Left kidney (tissue), 2 donors: ENCODE measurements around the gene CCDC87. TPM values are rescaled to one million over a fixed set of nuclear protein-coding genes. Genes with fewer than 3 reads are reported as not detected.
A peak's percentile ranks its signal among the peaks of the same experiment; 100 is the strongest.
"Not testable (repeated sequence)": the region's sequence is repeated elsewhere in the genome, so short reads cannot be mapped to it uniquely, and the experiment has no call there.

Source experiments
- DNase-seq: peaks from one replicate; pipeline ENCODE4 v3.0.0-alpha.2; 2013
- polyA plus RNA-seq: library from polyadenylated mRNA; unstranded; fragments of 120-200 nt; gene quantifications from one replicate; pipeline ENCODE4 v1.2.1, GENCODE V29; 2013; ENCODE audit not compliant: insufficient read length

CCDC87 gene
- polyA plus RNA-seq, 1 donor: 0.27 TPM

DNA sequence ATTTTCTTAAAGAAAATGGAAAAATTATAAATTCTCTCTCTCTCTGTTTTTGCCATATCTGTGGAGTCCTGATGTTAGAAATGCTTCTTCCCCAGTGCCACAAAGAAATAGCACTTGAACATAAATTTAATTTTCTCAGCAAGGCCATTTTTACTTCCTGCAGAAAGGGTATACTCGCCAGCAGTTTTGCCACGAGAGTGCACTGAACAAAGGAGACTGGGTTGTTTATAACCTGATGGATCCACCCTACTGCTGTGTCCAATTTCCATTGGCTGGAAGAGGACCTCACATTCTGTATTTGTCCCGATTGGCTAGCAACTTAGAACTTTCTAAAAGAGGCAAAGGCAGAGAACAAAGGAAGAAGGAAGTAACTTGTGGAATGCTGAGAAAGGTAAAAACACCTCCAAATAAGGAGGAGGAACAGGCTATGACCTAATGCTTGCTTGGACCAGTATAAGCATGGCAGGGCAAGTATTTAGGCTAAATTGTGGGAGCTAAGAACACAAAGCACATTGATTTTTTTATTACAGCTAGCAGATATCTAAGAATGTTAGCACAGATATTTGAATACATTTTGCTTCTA, 10.2 kb downstream of the CCDC87 start:
- DNase-seq: not testable (repeated sequence)

- DNase-seq: no peak
These were observed 11.6 kb downstream of the CCDC87 start for GRCh38 chr11:66581261-66581660.

DNA sequence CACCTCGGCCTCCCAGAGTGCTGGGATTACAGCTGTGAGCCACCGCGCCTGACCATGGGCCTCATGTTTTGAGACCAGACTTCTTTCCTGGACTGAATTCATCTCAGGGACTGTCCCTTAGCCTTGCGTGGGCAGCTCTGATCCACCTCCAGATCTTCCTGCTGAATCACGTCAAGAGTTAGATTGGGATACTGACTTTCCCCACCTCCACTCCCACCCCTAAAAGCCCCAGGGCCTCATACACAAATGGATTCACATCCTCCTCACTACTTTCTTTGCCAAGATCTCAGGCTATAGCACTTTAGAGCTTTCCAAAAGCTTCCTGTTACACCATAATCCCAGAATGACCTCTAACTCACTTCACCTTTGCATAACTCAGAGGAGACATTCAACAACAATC, 12.1 kb downstream of the CCDC87 start:
- DNase-seq: no peak

DNA sequence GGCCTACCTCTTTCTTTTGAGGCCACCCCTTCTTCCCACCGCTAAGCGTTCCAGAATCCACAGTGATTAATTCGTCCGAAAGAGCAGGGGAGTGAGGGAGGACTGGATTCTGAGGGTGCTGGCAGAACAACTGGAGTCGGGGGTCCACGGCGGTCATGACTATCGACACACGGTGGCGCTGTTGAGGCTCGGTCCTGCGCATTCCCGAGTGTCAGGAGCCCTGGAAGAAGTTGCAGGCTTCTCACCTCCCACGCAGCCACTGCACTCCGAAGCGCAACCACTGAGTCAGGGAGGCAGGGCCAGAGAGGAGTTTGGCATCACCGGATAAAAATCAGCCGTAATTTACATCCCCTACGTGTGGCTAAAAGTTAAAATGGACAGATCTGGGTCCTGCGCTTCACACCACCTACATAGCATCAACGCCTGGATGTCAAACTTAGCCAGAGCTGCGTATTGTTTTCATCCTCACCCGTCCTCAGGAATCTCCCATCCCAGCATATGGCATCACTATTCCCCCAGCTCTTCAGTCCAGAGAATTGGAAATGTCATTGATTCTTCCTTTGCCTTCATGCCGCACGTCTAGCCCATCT, 13.8 kb downstream of the CCDC87 start:
- DNase-seq: peak; percentile 77

DNA sequence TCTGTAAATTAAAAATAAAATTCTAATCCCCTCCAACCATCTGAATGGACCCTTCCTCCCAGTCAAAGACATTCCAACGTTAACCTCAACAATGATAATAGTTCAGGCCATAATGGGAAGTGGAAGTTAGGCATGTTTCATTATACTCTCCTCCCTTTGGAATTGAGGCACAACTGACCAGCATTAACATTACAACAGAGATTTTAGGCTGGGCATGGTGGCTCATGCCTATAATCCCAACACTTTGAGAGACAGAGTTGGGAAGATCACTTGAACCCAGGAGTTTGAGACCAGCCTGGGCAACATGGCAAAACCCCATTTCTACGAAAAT, 22.0 kb downstream of the CCDC87 start:
- DNase-seq: no peak

DNA sequence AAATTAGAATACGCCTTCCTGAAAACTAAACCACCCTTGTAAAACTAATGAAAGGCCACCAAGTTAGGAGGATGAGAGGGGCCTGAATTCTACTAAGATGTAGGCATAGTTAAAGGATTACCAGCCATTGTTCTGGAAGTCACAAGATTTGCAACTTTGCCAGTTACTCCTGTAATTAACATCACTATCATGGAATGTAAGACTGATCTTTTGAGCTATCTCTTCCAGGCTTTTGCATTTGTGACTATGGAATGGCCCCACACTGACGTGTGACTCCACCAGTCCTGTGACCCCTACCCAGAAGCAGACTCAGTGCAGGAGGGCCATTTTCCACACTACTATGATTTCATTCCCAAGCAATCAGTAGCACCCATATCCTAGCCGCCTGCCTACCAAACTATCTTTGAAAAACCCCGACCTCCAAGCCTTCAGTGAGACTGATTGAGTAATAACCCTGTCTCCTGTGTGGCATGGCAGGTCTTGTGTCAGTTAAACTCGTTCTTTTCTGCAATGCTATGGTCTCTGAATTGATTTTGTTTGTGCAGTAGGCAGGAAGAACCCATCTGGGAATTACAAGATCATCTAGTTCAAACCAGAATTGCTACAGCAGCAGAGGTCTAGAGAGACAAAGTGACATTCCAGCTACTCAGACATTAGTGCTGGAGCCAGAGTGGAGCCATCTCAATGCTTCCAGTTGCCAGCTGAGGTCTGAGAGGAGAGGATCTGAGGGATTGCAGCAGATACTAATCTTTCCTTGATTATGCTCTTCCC, 22.6 kb downstream of the CCDC87 start:
- DNase-seq: no peak

GRCh38 chr11:66569076-66569475, 23.8 kb downstream of the CCDC87 start:
- no peak for DNase-seq

DNA sequence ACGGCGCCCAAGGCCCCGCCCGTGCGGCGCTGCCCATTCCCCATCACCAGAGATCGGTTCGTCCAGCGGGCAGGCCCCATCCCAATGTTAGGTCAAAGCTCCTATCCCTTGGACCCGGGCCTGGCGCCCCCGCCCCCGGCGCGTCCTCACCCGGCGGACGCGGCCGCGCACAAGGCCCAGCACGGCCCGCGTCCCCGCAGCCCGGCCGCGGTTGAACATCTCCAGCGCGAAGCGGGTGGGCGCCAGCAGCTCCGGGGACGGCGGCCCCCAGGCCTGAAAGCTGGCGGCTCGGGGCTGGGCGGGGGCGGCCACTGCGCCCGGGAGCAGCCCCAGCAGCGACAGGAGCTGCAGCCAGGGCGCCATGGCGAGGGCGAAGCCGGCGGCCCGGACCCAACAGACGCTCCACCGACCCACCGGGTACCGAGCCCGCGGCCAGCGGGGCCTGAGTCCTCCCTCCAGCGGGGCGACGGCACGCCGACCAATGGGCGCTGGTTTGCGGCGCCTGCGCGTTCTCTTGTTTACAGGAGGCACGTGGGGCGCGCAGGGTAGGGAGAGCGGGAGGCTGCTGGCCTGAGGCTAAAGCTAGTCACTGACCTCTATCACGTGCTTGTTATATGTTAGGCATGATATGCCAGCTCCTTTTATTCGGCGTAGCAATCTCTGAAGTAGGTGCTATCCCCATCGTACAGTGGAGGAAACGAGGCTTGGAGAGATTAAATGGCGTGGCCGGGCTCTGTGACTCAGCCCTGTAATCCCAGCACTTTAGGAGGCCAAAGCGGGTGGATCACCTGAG, 24.5 kb downstream of the CCDC87 start, which contains the start of gene CTSF:
Gene CTSF, minus strand, starts transcription at position 483 of the 793 bp plus-strand sequence. Its CDS starts 120 bp downstream, at position 363.
- DNase-seq: peak; percentile 69

DNA sequence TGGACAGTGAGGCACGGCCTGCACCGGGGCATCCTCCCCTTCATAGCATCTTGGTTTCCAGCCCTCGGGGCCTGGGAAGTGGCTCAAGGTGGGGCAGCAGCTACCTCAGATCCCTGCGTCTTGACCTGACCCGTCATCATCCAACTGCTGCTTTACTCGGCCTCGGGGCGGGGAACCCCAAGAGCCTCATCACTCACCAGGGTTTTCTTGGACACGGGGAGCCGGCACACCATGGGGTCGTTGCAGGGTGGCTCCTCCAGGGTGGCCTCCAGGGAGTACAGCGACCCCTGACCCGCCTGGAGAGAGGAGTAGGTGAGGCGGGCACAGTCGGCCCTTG, 25.1 kb downstream of the CCDC87 start:
- no peak for DNase-seq

GRCh38 chr11:66566221-66566620, 26.6 kb downstream of the CCDC87 start:
- DNase-seq: no peak

GRCh38 chr11:66564984-66565383, 27.9 kb downstream of the CCDC87 start:
- no peak for DNase-seq

GRCh38 chr11:66564538-66564937, 28.3 kb downstream of the CCDC87 start:
- DNase-seq: no peak

DNA sequence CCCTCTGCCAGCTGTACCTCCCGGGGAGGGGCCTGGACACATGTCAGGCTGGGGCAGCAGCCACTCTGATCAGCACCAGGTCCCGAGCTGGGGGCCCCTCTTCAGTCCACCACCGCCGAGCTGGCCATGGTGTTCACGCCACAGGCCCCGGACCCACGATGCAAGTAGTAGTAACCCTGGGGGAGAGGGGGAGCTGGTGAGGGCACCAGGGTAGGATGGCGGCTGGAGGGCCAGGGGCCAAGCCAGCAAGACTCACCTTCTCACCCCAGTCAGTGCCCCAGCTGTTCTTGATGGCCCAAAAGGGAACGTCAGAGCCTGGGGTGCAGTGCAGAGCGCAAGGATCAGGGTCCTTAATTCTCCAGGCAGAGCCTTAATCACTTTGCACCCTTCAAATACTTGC, 29.0 kb downstream of the CCDC87 start:
- no peak for DNase-seq

DNA sequence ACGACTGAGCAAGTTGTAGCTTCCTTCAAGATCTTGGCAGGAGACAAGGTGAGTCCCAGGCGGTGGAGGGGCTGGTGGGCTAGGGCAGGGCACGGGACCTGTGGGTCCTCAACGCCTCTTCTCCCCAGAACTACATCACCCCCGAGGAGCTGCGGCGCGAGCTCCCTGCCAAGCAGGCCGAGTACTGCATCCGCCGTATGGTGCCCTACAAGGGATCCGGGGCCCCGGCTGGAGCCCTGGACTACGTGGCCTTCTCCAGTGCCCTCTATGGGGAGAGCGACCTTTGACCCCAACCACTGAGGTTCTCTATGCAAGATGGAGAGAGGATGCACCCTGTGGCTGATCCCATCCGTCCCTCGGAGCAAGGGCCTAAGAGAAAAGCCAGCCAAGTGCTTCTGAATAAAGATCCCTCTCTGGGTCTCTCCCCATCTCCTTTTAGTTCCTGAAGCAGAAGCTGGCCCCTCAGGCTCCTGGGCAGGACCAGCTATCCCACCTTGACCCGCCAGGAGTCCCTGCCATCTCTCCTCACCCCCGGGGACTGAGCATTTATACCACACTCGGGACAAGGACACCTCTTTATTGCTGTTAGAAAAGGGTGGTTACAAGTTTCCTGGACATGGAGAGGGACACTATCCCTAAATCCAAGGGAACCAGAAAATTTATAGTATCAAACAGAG, 29.8 kb downstream of the CCDC87 start:
- DNase-seq: no peak

DNA sequence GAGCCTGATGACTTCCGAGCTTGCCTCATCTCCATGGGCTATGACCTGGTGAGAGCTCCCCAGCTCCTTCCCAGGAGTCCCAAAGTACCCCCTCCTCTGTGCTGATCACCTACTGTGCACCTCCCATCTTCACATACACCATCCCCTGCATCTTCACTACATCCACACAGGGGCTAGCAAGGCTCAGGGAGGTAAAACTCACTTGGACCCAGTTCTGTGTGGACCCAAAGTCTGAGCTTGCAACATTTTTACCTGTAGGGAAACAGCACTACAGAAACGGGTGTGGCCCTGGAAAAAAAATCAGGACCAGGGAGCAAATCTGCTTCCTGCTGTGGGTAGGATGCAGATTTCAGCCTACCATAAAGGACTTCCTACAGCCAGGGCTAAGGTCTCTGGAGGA, 30.6 kb downstream of the CCDC87 start:
- DNase-seq: no peak

DNA sequence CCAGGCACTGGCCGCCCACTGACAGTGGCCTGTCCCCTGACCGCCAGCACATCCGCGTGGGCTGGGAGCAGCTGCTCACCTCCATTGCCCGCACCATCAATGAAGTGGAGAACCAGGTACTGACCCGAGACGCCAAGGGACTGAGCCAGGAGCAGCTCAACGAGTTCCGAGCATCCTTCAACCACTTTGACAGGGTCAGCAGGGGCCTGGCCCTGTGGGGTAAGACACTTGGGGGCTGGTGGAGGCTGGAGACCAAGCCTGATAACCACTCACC, 31.0 kb downstream of the CCDC87 start:
- DNase-seq: no peak

DNA sequence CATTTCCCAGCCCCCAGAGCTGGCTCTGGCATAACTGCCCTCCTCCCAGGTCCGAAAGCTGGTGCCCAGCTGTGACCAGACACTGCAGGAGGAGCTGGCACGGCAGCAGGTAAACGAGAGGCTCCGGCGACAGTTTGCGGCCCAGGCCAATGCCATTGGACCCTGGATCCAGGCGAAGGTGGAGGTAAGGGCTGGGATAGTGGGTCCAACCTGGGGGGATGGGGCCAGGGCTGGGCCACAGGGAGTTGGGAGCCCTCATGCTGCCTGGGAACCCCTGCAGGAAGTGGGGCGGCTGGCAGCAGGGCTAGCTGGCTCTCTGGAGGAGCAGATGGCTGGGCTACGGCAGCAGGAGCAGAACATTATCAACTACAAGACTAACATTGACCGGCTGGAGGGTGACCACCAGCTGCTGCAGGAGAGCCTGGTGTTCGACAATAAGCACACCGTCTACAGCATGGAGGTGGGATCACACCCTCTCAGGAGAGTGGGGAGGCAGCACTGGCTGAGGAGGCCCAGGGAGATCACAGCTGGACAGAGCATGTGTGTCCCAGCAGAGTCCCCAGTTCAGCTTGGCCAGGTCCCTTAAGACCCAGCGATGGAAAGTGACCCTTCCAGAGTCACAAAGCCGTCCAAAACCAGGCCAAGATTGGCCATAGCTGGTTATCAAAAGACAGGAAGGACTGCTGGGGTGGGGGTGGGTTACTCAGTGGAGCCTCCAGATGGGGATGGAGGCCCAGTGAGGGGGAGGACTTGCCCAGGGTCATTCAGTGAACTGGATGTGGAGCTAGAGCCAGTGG, 31.5 kb downstream of the CCDC87 start:
- DNase-seq: no peak

DNA sequence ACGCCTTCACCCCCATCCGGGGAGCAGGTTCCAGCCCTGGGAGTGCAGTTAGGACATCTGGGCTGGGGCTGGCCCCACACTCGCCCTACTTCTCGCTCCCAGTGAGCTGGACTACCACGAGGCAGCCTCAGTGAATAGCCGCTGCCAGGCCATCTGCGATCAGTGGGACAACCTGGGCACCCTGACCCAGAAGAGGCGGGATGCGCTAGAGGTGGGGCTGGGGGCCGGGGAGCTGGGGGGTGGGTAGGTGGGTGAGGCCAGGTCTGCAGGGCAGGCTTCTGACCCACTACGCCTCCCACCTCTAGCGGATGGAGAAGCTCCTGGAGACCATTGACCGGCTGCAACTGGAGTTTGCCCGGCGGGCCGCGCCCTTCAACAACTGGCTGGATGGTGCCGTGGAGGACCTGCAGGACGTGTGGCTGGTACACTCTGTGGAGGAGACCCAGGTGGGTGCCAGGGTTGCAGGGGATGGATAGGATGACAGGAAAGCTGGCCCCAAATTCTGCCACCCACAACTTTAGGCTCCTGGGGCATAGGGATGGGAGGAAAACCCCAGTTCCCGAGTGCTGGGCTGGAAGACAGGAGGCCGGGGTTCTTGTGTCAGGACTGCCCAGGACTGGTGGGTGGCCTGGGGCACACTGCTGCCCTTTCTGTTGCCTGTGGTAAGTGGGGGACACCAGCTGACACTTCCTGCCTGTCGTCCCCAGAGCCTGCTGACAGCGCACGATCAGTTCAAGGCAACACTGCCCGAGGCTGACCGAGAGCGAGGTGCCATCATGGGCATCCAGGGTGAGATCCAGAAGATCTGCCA, 32.8 kb downstream of the CCDC87 start:
- DNase-seq: no peak

DNA sequence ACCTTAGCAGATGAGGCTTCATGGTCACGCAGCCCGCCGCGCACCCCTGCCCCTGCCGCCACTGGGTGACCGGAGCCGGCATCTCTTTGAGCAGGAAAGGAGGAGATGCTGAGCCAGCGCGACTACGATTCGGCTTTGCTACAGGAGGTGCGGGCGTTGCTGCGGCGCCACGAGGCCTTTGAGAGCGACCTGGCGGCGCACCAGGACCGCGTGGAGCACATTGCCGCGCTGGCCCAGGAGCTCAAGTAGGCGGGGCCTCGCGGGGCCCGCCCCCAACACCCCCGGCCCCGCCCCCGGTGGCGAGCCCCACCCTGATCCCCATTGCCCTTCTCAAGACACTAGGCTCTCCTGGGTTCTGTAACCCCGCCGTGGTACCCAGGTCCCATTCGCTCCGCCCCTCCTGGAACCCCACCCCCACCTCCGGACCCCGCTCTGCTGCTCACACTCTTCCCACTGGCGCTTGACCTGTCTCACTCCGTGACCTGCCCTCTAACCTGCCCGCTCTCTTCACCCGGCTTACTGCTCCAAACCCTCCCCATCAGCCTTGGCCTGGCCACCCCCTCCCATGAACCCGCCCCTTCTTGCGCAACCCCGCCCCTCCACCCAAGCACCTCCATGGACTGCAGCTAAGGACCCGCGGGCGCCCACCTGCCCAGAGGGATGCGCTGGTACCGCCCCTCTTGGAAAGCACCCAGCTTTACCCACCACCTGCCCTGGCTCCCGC, 33.6 kb downstream of the CCDC87 start:
- DNase-seq: no peak

DNA sequence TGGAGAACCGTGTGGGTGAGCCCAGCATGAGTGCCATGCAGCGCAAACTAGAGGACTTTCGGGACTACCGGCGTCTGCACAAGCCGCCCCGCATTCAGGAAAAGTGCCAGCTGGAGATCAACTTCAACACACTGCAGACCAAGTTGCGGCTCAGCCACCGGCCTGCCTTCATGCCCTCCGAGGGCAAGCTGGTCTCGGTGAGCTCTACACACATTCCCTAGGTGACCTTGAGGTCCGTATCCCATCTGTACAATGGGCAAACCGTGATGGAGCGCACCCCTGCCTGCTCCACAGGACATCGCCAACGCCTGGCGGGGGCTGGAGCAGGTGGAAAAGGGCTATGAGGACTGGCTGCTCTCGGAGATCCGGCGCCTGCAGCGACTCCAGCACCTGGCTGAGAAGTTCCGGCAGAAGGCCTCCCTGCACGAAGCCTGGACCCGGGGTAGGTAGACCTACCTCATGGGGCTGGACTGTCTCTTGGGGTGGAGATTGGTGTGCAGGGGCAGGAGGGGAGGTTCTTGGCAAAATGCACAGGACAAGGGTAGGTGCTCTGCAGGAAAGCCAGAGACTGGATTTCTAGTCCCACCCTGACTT, 35.0 kb downstream of the CCDC87 start:
- DNase-seq: no peak
